ENCODE measurements around the gene KRT85. TPM values are rescaled to one million over a fixed set of nuclear protein-coding genes. Genes with fewer than 3 reads are reported as not detected.

KRT85 gene
- total and polyA plus RNA-seq, 2 donors (not counting 3 experiments of a cell fraction or from before 2014, with no cell fraction given), result not detected

DNA sequence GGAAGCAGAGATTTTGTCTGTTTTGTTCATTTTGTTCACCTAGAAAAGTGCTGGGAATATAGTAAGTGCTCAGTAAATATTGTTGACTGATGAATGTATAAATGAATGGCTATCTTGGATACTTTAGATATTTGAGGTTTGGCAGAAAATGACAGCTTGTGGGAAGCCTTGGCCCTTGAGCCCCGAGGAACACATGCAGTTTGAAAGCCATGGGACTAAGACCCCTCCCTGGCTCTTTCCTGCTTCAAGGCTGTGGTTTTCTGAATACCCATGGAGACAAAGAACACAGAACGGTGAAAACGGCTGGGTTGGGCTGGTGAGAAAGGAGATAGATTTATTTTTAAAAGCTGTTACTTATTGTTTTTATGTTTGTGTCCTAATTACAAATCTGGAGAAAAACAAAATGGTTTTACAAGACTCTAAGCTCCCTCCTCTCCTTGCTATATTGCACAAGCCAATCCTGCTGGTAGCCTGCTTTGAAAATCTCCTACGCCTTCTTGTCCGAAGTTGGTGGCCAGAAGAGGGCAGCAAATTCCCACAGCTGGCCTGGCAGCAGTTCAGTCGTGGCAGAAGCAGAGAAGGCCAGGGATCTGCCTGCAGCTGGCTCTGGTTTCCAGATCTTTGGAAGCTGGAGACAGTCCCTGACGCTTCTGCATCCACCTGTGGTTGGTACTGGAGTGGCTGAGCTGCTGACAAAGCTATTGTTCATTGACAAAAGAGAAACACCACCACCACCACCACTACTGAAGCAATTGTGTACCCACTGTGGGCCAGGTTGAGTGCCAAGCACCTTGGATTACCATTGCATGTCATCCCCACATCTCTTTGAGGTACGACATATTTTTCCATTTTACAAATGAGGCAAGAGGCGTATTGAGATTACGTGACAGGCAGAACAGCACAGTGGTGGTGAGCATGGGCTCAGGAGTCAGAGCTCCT, 5.2 kb upstream of the KRT85 start:
- no peaks in the 10 kb centered on the region for H3K4me1 ChIP-seq (ENCODE audit: control insufficient read depth, extremely low read depth, insufficient read depth, low read length)
- no peak overlapping the region for H3K9ac ChIP-seq (replicated peaks; ENCODE audit: extremely low read depth, insufficient read depth, low read length)
- H3K79me2 ChIP-seq (ENCODE audit: control insufficient read depth, insufficient read depth, low read length), result no peaks in the 10 kb centered on the region
- H3K27ac ChIP-seq (ENCODE audit: insufficient read depth, low read depth, low read length), result no peak overlapping the region
- no peaks in the 10 kb centered on the region for H3K9me1 ChIP-seq (replicated peaks; ENCODE audit: control insufficient read depth, extremely low read depth, insufficient read depth, low read length)
- H3K36me3 ChIP-seq (ENCODE audit: control insufficient read depth in 2 of 2, extremely low read depth in 1 of 2, insufficient read depth in 2 of 2, low read length in 2 of 2), result no peaks in the 10 kb centered on the region
- dilution Hi-C loops (cut with MboI; ENCODE audit: extremely low pct_ligation_motif_present, low sequenced_read_pairs), result no loop called here
- BruUV-seq (replicated peaks), result no TSS peak
- H3K4me2 ChIP-seq (ENCODE audit: insufficient read depth, low read length), result no peak overlapping the region
- H2AFZ ChIP-seq (ENCODE audit: low read depth, low read length), result no peak overlapping the region
- intact Hi-C loops (cut with micrococcal nuclease), result loop anchor here (1.0 to 2.0 kb wide), 3 partner anchors 216 to 609 kb away; no protein-coding TSS in a partner anchor
- H3K27me3 ChIP-seq (ENCODE audit: control insufficient read depth in 2 of 2, insufficient read depth in 2 of 2, low read length in 2 of 2), result peaks cover 13 to 19% of the 10 kb centered on the region in 2 experiments
- H3K4me3 ChIP-seq (replicated peaks in 1 of 3; ENCODE audit: insufficient read depth in 1 of 3, low read depth in 1 of 3, low read length in 3 of 3), result no peak overlapping the region
- TF ChIP-seq, protein P1, sequence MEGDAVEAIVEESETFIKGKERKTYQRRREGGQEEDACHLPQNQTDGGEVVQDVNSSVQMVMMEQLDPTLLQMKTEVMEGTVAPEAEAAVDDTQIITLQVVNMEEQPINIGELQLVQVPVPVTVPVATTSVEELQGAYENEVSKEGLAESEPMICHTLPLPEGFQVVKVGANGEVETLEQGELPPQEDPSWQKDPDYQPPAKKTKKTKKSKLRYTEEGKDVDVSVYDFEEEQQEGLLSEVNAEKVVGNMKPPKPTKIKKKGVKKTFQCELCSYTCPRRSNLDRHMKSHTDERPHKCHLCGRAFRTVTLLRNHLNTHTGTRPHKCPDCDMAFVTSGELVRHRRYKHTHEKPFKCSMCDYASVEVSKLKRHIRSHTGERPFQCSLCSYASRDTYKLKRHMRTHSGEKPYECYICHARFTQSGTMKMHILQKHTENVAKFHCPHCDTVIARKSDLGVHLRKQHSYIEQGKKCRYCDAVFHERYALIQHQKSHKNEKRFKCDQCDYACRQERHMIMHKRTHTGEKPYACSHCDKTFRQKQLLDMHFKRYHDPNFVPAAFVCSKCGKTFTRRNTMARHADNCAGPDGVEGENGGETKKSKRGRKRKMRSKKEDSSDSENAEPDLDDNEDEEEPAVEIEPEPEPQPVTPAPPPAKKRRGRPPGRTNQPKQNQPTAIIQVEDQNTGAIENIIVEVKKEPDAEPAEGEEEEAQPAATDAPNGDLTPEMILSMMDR (IDR thresholded peaks at IDR 0.05; ENCODE audit: extremely low read depth in 1 of 2, insufficient read depth in 1 of 2, low read depth in 1 of 2, low read length in 2 of 2), result peak; percentile 69 to 77
- TF ChIP-seq FOS (IDR thresholded peaks at IDR 0.05; ENCODE audit: borderline replicate concordance, insufficient read depth, low read length), result no peak
- no peaks in the 10 kb centered on the region for H3K9me3 ChIP-seq (replicated peaks; ENCODE audit: control insufficient read depth, insufficient read depth, low read length)
- no peaks in the 10 kb centered on the region for H4K20me1 ChIP-seq (replicated peaks; ENCODE audit: control insufficient read depth, extremely low read depth, insufficient read depth, low read length)
- FAIRE-seq (peak; percentile 83), DNase-seq (ENCODE audit: low read depth, low spot score) (peak; percentile 73)
- CTCF ChIA-PET, result interaction anchor here (1.0 to 8.3 kb wide), 24 partner anchors 8 to 612 kb away, joined by 3 to 126 read pairs (median 5); partner anchors contain the start of gene KRT84
- POLR2A ChIA-PET, result no interaction called here

DNA sequence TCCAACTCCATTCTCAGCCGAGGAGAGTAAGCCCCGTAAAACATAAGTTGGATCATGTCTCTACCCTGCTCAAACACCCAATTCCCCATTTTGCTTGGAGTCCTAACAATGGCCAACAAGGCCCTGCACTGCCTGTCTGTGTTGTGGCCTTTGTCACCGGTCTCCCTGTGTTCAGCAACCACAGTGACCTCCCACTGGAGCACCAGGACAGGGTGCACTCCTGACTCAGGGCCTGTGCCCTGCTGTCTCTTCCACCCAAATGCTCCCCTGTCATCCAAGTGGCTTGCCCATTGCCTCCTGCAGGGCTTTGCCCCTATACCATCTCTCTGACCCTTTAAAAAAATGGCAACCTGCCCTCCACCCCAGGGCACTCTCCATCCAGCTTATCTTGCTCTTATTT, 4.4 kb upstream of the KRT85 start:
- TF ChIP-seq POLR2AphosphoS5 (IDR thresholded peaks at IDR 0.05; ENCODE audit: insufficient read depth, low read depth, low read length) (no peak), GATA2 (IDR thresholded peaks at IDR 0.05; ENCODE audit: insufficient read depth, insufficient read length, low read depth, low read length) (no peak), FOS (IDR thresholded peaks at IDR 0.05; ENCODE audit: borderline replicate concordance, insufficient read depth, low read length) (no peak), MYC (IDR thresholded peaks at IDR 0.05; ENCODE audit: low read depth, low read length) (no peak), EZH2 (IDR thresholded peaks at IDR 0.05; ENCODE audit: borderline replicate concordance, low read depth, low read length, severe bottlenecking) (no peak), POLR2A (IDR thresholded peaks at IDR 0.05; ENCODE audit: low read depth, low read length) (no peak), JUN (IDR thresholded peaks at IDR 0.05; ENCODE audit: borderline replicate concordance, insufficient read depth, insufficient read length, low read depth) (no peak)
- TF ChIP-seq, protein P1 (IDR thresholded peaks at IDR 0.05; ENCODE audit: extremely low read depth in 1 of 2, insufficient read depth in 1 of 2, low read depth in 1 of 2, low read length in 2 of 2), result no peak
- TF ChIP-seq, protein P2, sequence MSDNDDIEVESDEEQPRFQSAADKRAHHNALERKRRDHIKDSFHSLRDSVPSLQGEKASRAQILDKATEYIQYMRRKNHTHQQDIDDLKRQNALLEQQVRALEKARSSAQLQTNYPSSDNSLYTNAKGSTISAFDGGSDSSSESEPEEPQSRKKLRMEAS (IDR thresholded peaks at IDR 0.05; ENCODE audit: insufficient read depth, insufficient read length), result no peak
- CTCF ChIA-PET, result interaction anchor here (1.3 to 8.3 kb wide), 9 partner anchors 8 to 609 kb away, joined by 5 to 126 read pairs (median 15); no protein-coding TSS in a partner anchor

More for the DNA sequence above, 4.4 kb upstream of the KRT85 start:
- no peak overlapping the region for H3K4me3 ChIP-seq (replicated peaks in 1 of 3; ENCODE audit: insufficient read depth in 1 of 3, low read depth in 1 of 3, low read length in 3 of 3)
- no peak for FAIRE-seq
- H4K20me1 ChIP-seq (replicated peaks; ENCODE audit: control insufficient read depth, extremely low read depth, insufficient read depth, low read length), result no peaks in the 10 kb centered on the region
- BruUV-seq (replicated peaks), result no TSS peak
- H3K9me3 ChIP-seq (replicated peaks; ENCODE audit: control insufficient read depth, insufficient read depth, low read length), result no peaks in the 10 kb centered on the region
- H3K4me2 ChIP-seq (ENCODE audit: insufficient read depth, low read length), result no peak overlapping the region
- no peak overlapping the region for H2AFZ ChIP-seq (ENCODE audit: low read depth, low read length)
- POLR2A ChIA-PET, result no interaction called here
- H3K79me2 ChIP-seq (ENCODE audit: control insufficient read depth, insufficient read depth, low read length), result no peaks in the 10 kb centered on the region
- H3K36me3 ChIP-seq (ENCODE audit: control insufficient read depth in 2 of 2, extremely low read depth in 1 of 2, insufficient read depth in 2 of 2, low read length in 2 of 2), result no peaks in the 10 kb centered on the region
- H3K9ac ChIP-seq (replicated peaks; ENCODE audit: extremely low read depth, insufficient read depth, low read length), result no peak overlapping the region
- dilution Hi-C loops (cut with MboI; ENCODE audit: extremely low pct_ligation_motif_present, low sequenced_read_pairs), result no loop called here
- intact Hi-C loops (cut with micrococcal nuclease), result loop anchor here (1.0 to 2.0 kb wide), 3 partner anchors 215 to 610 kb away; no protein-coding TSS in a partner anchor
- no peak overlapping the region for H3K27ac ChIP-seq (ENCODE audit: insufficient read depth, low read depth, low read length)
- no peak for DNase-seq (ENCODE audit: low read depth, low spot score)
- H3K27me3 ChIP-seq (ENCODE audit: control insufficient read depth in 2 of 2, insufficient read depth in 2 of 2, low read length in 2 of 2), result peaks cover 13 to 18% of the 10 kb centered on the region in 2 experiments
- H3K9me1 ChIP-seq (replicated peaks; ENCODE audit: control insufficient read depth, extremely low read depth, insufficient read depth, low read length), result no peaks in the 10 kb centered on the region
- no peaks in the 10 kb centered on the region for H3K4me1 ChIP-seq (ENCODE audit: control insufficient read depth, extremely low read depth, insufficient read depth, low read length)

All from endothelial cell of umbilical vein (primary cell).